GM19193 (cell line): ENCODE data around the gene WDR35.

Experiments used
- POLR2A ChIP-seq: IDR thresholded peaks from 4 replicates; pipeline ENCODE4 v1.6.1; 2011; ENCODE audit not compliant: insufficient read depth, insufficient read length; ENCODE audit errors: extremely low read depth

Gene WDR35

DNA sequence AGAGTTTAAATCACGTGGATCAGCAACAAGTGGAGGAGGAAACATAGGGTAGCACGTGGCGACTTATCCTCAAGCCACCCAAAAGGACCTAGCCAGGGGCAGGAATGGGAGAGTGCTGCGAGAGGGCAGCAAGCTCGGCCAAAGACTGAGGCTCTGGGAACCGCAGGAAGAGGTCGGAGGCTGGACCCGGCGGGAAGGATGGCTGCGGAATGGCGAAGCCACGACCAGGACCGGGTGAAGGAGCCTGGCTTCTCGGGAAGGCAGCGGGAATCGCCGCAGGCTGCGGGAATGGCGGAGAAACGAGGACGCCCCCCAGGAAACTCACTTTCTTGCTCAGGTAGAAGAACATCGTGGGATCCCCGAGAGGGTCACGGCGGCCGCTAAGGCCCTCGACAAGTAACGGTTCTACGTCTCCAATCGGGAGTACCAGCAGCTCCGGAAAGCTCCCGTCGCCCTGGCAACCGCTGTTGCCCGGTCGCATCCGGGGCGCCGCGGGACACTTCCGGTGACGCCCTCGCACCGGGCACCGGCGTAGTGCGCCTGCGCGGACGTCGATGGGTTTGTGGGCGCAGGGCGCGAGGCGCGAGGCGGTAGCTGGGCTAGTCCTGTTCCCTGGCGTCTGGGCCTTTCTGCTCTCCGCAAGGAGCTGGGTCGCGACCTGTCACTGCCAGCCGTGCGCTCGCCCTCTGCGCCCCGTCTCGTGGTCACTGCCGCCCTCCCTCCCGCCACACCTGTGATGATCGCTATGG, at the start of gene WDR35:
WDR35 (minus strand) TSS at position 439 of the 749 bp plus-strand sequence; CDS start at position 349, 90 bp downstream.
- TF ChIP-seq POLR2A: peak; percentile 73

DNA sequence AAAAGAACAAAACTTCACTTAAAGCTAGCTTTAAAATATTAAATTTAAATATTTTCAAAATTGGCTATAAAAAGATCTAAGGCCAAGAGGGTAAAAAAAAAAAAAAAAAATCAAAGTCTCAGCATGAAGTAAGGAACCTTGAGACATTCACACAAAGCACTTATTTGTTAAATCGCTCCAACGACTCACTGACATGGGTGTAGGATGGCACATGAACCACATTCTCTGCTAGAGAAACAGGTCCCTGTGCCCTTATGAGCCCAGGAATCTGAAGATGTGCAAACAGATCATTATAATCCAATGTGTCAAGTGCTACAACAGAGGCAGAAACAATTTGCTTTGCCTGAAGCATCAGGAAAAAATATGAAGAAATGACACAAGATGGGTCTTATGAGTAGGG, 47.8 kb upstream of the WDR35 start:
- no peak for TF ChIP-seq POLR2A

DNA sequence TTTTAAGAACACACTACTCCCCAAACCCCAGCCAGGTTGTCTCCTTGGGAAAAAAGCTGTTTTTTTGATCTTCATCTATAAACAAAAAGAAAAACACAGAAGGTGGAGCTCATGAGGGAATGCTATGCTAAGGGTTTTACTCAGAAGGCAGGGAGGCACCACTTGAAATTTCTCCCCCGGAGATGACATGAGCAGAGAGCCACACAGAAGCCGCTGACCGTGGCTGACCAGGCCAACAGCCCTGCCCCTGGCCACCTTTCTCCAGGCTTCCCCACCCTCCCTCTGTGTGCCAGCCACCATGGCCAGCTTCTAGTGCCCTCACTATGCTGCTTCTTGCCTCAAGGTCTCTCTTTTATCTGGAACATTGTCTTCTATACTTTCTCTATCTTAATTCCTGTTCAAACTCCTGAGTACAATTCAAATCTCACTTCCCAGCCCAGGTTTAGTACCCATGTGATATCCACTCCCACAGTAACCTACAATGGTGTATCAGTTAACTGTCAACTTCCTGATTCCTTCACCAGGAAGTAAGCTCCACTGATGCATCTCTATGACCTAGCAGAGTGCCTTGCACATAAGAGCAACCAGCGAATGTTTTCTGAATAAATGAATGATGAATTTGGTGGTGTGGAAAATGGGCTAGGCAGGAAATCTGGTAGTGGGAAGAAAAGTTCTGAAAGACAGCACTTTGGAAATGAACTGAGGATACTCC, 46.2 kb upstream of the WDR35 start:
- TF ChIP-seq POLR2A: no peak

DNA sequence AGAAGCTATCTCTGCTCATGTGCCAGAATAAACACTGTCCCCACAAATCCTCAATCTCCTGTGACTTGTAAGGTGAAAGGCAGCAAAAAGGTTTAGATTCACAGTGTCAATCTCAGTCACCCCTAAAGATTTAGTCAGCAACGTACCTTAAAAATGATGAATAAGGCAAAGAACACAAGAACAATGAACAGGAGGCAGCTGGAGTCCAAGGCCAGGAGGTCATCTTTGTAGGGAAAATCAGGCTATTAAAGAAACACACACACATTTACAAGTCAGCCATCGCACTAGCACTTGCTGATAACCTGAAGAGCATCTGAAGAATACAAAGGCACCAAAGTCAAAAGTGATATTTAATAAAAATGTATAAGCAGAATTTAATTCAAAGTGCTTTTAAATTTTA, 44.9 kb upstream of the WDR35 start:
- no peak for TF ChIP-seq POLR2A

DNA sequence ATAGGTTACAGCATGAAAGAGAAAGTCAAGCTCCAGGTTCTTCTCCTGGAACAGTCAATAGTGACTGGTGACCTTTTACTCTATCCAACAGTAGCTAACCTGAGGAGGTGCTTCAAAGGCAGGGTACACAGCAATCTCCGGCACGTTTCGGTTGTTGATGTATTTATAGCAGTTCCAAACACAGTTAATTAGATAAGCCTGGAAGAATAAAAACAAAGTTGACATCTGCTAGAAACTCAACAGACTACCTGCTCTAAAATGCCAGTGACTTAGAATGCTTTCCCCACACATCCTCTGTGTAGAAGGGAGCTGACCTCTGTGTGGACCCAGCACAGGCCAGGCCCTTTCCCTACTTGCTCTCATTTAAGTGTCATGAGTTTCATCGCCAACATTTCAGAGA, 44.3 kb upstream of the WDR35 start:
- TF ChIP-seq POLR2A: no peak

- no peak for TF ChIP-seq POLR2A
These were observed 43.4 kb upstream of the WDR35 start for GRCh38 chr2:20033322-20033721.

- no peak for TF ChIP-seq POLR2A
These were observed 40.3 kb upstream of the WDR35 start for GRCh38 chr2:20030224-20030623.

- TF ChIP-seq POLR2A: no peak
These were observed 38.0 kb upstream of the WDR35 start for GRCh38 chr2:20027705-20028434.

DNA sequence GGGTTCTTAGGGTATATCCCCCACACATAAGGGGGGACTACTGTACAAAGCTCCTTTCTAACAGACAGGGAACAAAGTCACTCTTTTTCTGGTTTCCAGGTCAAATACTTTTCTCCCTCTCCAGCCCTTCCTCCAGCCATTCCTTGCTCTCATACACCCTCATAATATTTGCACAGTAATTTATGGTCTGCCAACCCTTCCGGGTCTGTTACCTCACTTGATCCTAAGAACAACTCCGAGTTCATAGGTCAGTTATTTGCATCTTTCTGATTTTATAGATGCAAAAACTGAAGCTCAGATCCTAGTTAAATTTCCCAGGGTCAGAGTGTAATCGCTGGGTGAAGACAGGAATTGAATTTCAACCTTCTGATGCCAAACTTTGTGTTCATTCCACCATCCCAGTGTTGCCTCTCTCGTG, 37.4 kb upstream of the WDR35 start:
- no peak for TF ChIP-seq POLR2A

GRCh38 chr2:20025065-20025786, 35.3 kb upstream of the WDR35 start:
- no peak for TF ChIP-seq POLR2A

DNA sequence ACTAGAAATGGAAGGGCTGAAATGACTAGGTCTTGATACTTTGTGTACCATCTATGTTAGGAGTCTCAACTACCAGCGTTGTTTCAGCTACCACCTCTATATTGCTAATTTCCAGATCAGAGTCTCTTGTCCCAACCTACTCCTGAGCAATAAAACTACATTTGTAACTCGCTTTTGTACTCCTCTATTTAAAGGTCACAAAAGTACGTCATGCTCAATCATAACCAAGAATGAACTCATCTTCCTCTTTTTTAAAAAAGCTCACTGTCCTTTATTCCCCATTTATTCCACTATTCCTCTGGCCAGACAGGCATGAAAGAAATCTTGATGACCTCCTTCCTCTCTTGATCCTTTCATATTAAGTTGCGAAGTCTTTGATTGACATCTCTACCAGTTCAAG, 33.8 kb upstream of the WDR35 start:
- TF ChIP-seq POLR2A: no peak

DNA sequence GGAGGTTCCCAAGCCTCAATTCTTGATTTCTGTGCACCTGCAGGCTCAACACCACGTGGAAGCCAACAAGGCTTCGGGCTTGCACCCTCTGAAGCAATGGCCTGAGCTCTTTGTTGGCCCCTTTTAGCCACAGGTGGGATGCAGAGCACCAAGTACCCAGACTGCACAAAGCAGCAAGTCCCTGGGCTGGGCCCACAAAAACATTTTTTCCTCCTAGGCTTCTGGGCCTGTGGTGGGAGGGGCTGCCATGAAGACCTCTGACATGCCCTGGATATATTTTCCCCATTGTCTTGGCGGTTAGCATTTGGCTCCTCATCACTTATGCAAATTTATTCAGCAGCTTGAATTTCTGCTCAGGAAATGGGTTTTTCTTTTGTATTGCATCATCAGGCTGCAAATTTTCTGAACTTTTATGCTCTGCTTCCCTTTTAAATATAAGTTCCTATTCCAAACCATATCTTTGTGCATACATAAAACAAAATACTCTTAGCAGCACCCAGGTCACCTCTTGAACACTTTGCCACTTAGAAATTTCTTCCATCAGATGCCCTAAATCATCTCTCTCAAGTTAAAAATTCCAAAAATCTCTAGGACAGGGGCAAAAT, 31.6 kb upstream of the WDR35 start:
- TF ChIP-seq POLR2A: no peak

GRCh38 chr2:20019747-20020146, 29.8 kb upstream of the WDR35 start:
- TF ChIP-seq POLR2A: no peak

DNA sequence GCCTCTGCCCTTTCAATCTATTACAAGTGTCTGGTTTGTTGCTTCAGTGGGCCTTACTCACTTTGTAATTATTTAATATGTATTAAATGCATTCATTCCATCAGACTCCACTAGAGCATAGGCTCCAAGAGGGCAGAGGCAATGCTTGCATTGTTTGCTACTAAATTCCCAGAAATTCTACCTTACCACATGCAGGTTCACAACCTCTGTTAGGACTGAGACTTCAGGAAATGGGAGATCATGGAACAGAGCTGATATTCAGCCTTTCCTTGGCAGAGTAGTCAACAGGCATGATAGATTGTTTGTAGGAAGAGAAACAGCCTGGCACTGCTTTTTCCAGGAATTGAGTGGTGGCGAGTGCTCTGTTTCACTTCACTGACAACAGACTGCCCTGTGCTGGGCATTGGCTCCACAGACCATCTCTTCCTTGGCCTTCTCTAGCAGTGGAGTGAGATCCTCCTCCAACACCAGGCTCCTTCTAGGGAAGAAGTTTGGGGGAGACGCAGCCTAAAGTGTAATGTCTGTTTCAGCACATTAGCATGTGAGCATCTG, 28.8 kb upstream of the WDR35 start:
- TF ChIP-seq POLR2A: no peak
